Esophagus squamous epithelium (tissue), 4 donors: ENCODE measurements around the gene FZD4.

Experiments used
- CTCF ChIP-seq, 6 experiments: fragments of 450-650 bp in 4 of 6; fragments of 200-600 bp in 2 of 6; sonication (generic) in 2 of 6; IDR thresholded peaks; one replicate each; pipeline ENCODE4 v1.5.1; 2016 to 2019; ENCODE audit warnings: antibody characterized with exemption in 6 of 6, mild to moderate bottlenecking in 4 of 6, moderate library complexity in 4 of 6
- POLR2A ChIP-seq, 4 donors: fragments of 450-650 bp; IDR thresholded peaks; one replicate each; pipeline ENCODE4 v1.6.1; 2017; ENCODE audit warnings: antibody characterized with exemption in 4 of 4, mild to moderate bottlenecking in 4 of 4, moderate library complexity in 3 of 4

GRCh38 chr11:86948733-86949132 is 6.5 kb downstream of the FZD4 start:
- no peak for TF ChIP-seq CTCF (IDR thresholded peaks at IDR 0.05)
- TF ChIP-seq POLR2A (IDR thresholded peaks at IDR 0.05), result no peak
